GM10266 (cell line): ENCODE data around the gene CYP4A22.
"Not testable (repeated sequence)": the region's sequence is repeated elsewhere in the genome, so short reads cannot be mapped to it uniquely, and the experiment has no call there.

Experiments used
- DNase-seq: peaks from one replicate; pipeline ENCODE4 v3.0.0; 2012; ENCODE audit errors: extremely low spot score
- CTCF ChIP-seq: IDR thresholded peaks from 2 replicates; pipeline ENCODE4 v1.5.1; 2012; ENCODE audit warnings: mild to moderate bottlenecking, low read depth; ENCODE audit not compliant: control insufficient read depth, insufficient read depth; ENCODE audit errors: missing control alignments

Gene CYP4A22

GRCh38 chr1:47192458-47193384 is 55.5 kb downstream of the CYP4A22 start:
- TF ChIP-seq CTCF, result peak; percentile 94
- peak; percentile 68 for DNase-seq

GRCh38 chr1:47193496-47193895 is 56.3 kb downstream of the CYP4A22 start:
- DNase-seq, result not testable (repeated sequence)

- no peak for DNase-seq
- TF ChIP-seq CTCF, result no peak
Measured at GRCh38 chr1:47194311-47194710, 57.1 kb downstream of the CYP4A22 start.

GRCh38 chr1:47195981-47196380 is 58.7 kb downstream of the CYP4A22 start:
- DNase-seq, result not testable (repeated sequence)

GRCh38 chr1:47196622-47197021 is 59.4 kb downstream of the CYP4A22 start:
- no peak for TF ChIP-seq CTCF
- no peak for DNase-seq

GRCh38 chr1:47198214-47198613 is 61.0 kb downstream of the CYP4A22 start:
- no peak for DNase-seq
- TF ChIP-seq CTCF, result no peak
